Memory B cell (primary cell): ENCODE measurements around the gene THAP5.

Experiments used
- ATAC-seq: fragments of 150-1000 bp; cut with Tn5 transposase; 2 replicates; pipeline ENCODE4 v1.10.0; 2021; ENCODE audit warnings: low read depth, mild to moderate bottlenecking, moderate library complexity
- DNase-seq, 2 donors: peaks; one replicate each; pipeline ENCODE4 v3.0.0; 2022; ENCODE audit warnings: low spot score in 2 of 2
- H3K27ac Mint-ChIP-seq: one replicate; pipeline ENCODE4 v1.8.0; 2022; ENCODE audit warnings: mild to moderate bottlenecking, moderate library complexity, mixed read lengths
- H3K27me3 Mint-ChIP-seq: one replicate; pipeline ENCODE4 v1.8.0; 2022; ENCODE audit warnings: mixed read lengths
- H3K36me3 Mint-ChIP-seq: one replicate; pipeline ENCODE4 v1.8.0; 2022; ENCODE audit warnings: mild to moderate bottlenecking, mixed read lengths
- H3K4me1 Mint-ChIP-seq: one replicate; pipeline ENCODE4 v1.8.0; 2022; ENCODE audit warnings: mixed read lengths
- H3K4me3 Mint-ChIP-seq: one replicate; pipeline ENCODE4 v1.8.0; 2022; ENCODE audit warnings: mild to moderate bottlenecking, moderate library complexity, mixed read lengths
- H3K9me3 Mint-ChIP-seq: one replicate; pipeline ENCODE4 v1.8.0; 2022; ENCODE audit warnings: mixed read lengths

Gene THAP5

GRCh38 chr7:108535257-108535656, 34.2 kb downstream of the THAP5 start:
- H3K36me3 Mint-ChIP-seq = peaks cover 2% of the 10 kb centered on the region
- peaks cover 19% of the 10 kb centered on the region for H3K4me1 Mint-ChIP-seq
- ATAC-seq = no peak
- no peaks in the 10 kb centered on the region for H3K9me3 Mint-ChIP-seq
- DNase-seq = no peak
- H3K27me3 Mint-ChIP-seq = no peaks in the 10 kb centered on the region
- H3K27ac Mint-ChIP-seq = no peak overlapping the region
- no peak overlapping the region for H3K4me3 Mint-ChIP-seq

DNA sequence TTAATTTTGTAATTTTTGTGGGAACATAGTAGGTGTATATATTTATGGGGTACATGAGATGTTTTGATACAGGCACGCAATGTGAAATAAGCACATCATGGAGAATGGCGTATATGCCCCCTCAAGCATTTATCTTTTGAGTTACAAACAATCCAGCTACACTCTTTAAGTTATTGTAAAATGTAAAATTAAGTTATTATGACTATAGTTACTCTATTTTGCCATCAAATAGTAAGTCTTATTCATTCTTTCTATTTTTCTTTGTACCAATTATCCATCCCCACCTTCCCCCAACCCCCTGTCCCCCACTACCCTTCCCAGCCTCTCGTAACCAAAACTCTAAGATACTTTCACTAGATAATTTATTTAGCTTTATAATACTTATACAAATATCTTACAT, 35.8 kb downstream of the THAP5 start:
- Mint-ChIP-seq H3K4me3 (no peak overlapping the region), H3K36me3 (no peaks in the 10 kb centered on the region), H3K4me1 (peaks cover 20% of the 10 kb centered on the region), H3K27ac (no peak overlapping the region), H3K9me3 (no peaks in the 10 kb centered on the region), H3K27me3 (no peaks in the 10 kb centered on the region)
- no peak for DNase-seq
- ATAC-seq = no peak

DNA sequence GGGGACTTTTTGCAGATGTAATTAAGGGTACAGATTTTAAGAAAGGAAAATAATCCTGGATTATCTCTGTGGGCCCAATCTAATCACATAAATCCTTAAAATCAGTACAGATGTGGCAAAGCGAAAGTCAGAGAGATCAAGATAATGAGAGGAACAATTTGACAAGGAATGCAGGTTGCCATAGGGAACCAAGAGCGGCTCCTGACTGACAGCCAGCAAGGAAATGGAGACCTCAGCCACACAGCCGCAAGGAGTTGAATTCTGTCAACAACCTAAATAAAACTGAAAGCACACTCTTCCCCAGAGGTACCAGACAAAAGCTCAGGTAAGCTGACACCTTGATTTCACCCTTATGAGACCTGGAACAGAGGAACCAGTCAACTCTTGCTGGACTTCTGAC, 40.2 kb downstream of the THAP5 start:
- H3K9me3 Mint-ChIP-seq = no peaks in the 10 kb centered on the region
- no peak overlapping the region for H3K4me3 Mint-ChIP-seq
- H3K27me3 Mint-ChIP-seq = no peaks in the 10 kb centered on the region
- DNase-seq = no peak
- no peak overlapping the region for H3K27ac Mint-ChIP-seq
- ATAC-seq = no peak
- H3K36me3 Mint-ChIP-seq = no peaks in the 10 kb centered on the region
- peaks cover 6% of the 10 kb centered on the region for H3K4me1 Mint-ChIP-seq

GRCh38 chr7:108528183-108528712, 41.3 kb downstream of the THAP5 start:
- H3K9me3 Mint-ChIP-seq = no peaks in the 10 kb centered on the region
- H3K27me3 Mint-ChIP-seq = no peaks in the 10 kb centered on the region
- peak overlapping the region; percentile 19 for H3K4me3 Mint-ChIP-seq
- no peak for ATAC-seq
- peak overlapping the region; percentile 14 for H3K27ac Mint-ChIP-seq
- peaks cover 15% of the 10 kb centered on the region for H3K4me1 Mint-ChIP-seq
- no peak for DNase-seq
- peaks cover 2% of the 10 kb centered on the region for H3K36me3 Mint-ChIP-seq

- H3K4me3 Mint-ChIP-seq = peak overlapping the region; percentile 97
- H3K27me3 Mint-ChIP-seq = no peaks in the 10 kb centered on the region
- peak overlapping the region; percentile 100 for H3K27ac Mint-ChIP-seq
- peaks cover 8% of the 10 kb centered on the region for H3K36me3 Mint-ChIP-seq
- no peak for ATAC-seq
- DNase-seq = no peak
- H3K9me3 Mint-ChIP-seq = no peaks in the 10 kb centered on the region
- peaks cover 22% of the 10 kb centered on the region for H3K4me1 Mint-ChIP-seq
These were observed 42.8 kb downstream of the THAP5 start for GRCh38 chr7:108526768-108527017.

GRCh38 chr7:108525985-108526767, 43.3 kb downstream of the THAP5 start, which contains the start of gene PNPLA8:
Gene PNPLA8, minus strand, starts transcription at chr7:108526135. Its CDS starts 10,644 bp downstream, at chr7:108515491.
- Mint-ChIP-seq H3K9me3 (no peaks in the 10 kb centered on the region), H3K4me1 (peaks cover 26% of the 10 kb centered on the region)

DNA sequence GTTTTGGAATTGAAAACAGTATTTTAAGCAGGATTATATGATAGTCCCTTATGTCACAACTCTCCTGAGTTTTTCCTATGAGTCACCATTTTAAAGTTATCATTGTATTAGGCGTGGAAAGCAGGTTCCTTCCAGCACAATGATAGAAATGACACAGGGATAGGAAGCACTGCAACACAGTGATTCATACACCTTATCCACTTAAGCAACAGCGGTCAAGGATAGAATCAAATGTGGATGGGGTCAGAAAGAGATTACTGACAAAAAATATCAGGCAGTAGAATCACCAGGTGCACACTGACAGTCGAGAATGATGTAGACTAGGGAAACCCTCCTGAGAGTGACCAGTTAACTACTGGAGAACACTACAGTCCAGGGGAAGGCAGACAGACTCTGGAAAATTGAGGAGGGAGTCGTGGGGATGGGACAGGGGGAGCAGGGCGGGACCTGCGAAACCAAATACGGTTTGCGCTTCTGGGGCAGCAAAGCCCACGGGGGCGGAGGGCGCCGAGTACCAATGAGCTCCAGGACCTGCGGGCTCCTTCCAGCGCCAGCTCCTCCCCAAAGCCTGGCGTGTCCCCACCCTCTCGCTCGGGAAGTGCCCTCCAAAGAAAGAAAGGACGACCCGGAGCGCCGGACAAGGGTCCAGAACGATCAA, 44.0 kb downstream of the THAP5 start:
- Mint-ChIP-seq H3K4me1 (peaks cover 29% of the 10 kb centered on the region), H3K4me3 (peak overlapping the region; percentile 97), H3K27ac (peak overlapping the region; percentile 100), H3K27me3 (no peaks in the 10 kb centered on the region), H3K36me3 (peaks cover 14% of the 10 kb centered on the region), H3K9me3 (no peaks in the 10 kb centered on the region)
- DNase-seq = no peak
- ATAC-seq = peak; percentile 10

More at GRCh38 chr7:108525985-108526767, 43.3 kb downstream of the THAP5 start, which contains the start of gene PNPLA8:
- Mint-ChIP-seq H3K27ac (peak within 1 kb of the TSS; percentile 100), H3K36me3 (peaks cover 12% of the 10 kb centered on the region), H3K27me3 (no peaks in the 10 kb centered on the region), H3K4me3 (peak within 1 kb of the TSS; percentile 97)
- ATAC-seq (peak; percentile 87), DNase-seq (peak; percentile 99 to 100)

DNA sequence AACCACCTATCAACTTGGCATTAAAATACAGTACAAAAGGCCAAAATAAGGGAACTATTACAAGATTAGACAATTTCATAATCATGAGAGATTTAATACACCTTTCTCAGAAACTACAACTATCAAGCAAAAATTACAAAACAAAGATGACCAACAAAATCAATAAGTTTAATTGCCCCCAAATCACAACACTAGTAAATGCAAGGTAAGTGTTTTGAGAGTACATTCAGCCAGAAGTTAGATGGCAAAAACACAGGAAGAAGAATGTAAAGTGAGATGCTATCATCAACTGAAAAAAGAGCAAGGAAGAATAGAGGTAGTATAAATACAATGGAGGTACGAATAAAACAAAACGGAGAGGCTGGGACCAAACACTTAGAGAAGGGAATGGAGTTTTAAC, 46.7 kb downstream of the THAP5 start:
- peak overlapping the region; percentile 8 for H3K4me3 Mint-ChIP-seq

DNA sequence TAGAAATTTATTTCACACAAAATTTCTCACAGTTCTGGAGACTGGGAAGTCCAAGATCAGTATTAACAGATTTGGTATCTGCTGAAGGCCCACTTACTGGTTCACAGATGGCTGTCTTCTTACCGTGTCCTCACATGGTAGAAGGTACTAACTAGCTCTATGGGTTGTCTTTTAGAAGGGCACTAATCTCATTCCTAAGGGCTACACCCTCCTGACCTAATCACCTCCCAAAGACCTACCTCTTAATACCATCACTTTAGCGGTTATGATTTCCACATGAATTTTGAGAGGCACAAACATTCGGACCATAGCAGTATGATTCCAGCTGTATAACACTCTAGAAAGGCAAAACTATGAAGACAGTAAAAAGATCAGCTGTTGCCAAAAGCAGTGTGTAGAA, 51.6 kb downstream of the THAP5 start:
- H3K36me3 Mint-ChIP-seq = peaks cover 44% of the 10 kb centered on the region
- no peaks in the 10 kb centered on the region for H3K9me3 Mint-ChIP-seq
- ATAC-seq (no peak), DNase-seq (no peak)
- H3K4me3 Mint-ChIP-seq = no peak overlapping the region
- peaks cover 30% of the 10 kb centered on the region for H3K4me1 Mint-ChIP-seq
- no peaks in the 10 kb centered on the region for H3K27me3 Mint-ChIP-seq
- H3K27ac Mint-ChIP-seq = no peak overlapping the region

More for the DNA sequence above, 46.7 kb downstream of the THAP5 start:
- Mint-ChIP-seq H3K4me1 (peaks cover 39% of the 10 kb centered on the region), H3K9me3 (no peaks in the 10 kb centered on the region), H3K27ac (peak overlapping the region; percentile 3), H3K27me3 (no peaks in the 10 kb centered on the region), H3K36me3 (peaks cover 32% of the 10 kb centered on the region)
- ATAC-seq = no peak
- no peak for DNase-seq

DNA sequence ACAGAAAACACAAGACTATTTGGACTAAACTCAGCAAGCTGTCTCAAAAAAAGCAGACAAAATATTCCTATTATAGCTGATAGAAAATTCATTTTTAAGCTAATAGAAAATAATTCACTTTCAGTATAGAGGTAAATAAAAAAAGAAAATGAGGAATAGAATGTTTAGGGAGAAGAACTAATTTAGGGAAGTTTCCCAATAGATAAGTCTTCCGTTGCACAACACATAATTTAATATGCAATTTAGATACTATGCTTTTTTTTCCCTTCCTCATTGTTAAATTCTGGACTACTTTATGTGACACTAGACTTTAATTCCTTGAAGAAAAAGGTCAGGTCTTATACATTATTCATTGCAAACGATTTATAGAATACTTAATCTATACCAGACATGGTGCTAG, 53.9 kb downstream of the THAP5 start:
- peaks cover 28% of the 10 kb centered on the region for H3K4me1 Mint-ChIP-seq
- H3K27me3 Mint-ChIP-seq = no peaks in the 10 kb centered on the region
- ATAC-seq (no peak), DNase-seq (no peak)
- H3K9me3 Mint-ChIP-seq = no peaks in the 10 kb centered on the region
- H3K36me3 Mint-ChIP-seq = peaks cover 45% of the 10 kb centered on the region
- peak overlapping the region; percentile 68 for H3K27ac Mint-ChIP-seq
- no peak overlapping the region for H3K4me3 Mint-ChIP-seq

DNA sequence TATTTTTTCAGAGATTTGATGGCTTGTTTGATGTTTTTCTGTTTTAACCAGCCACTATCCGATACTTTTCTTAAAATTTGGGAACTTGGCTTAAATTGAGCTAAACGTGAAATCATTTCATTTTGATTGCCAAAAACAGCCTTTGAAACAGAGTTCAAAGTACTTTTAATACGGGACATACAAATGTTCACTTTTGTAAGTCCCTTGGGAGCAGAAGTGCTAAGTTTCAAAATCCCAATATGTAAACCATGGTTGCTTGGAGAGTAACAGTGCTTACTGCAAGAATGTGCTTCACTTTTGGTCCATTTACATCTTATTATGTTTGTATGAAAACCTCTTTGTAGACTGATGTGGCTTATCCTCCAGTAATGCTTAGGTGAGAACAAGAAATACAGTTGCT, 54.5 kb downstream of the THAP5 start:
- Mint-ChIP-seq H3K4me3 (no peak overlapping the region), H3K27me3 (no peaks in the 10 kb centered on the region), H3K36me3 (peaks cover 48% of the 10 kb centered on the region), H3K4me1 (peaks cover 26% of the 10 kb centered on the region), H3K9me3 (no peaks in the 10 kb centered on the region), H3K27ac (no peak overlapping the region)
- ATAC-seq (no peak), DNase-seq (no peak)
